HG03103 (cell line): Measurements from ENCODE around the gene HS3ST5.
"Not testable (repeated sequence)": the region's sequence is repeated elsewhere in the genome, so short reads cannot be mapped to it uniquely, and the experiment has no call there.

ENCODE experiments used
- ATAC-seq: cut with Tn5 transposase; IDR thresholded peaks from one replicate; pipeline ENCODE4 v1.9.1; 2021; ENCODE audit warnings: low read depth; ENCODE audit not compliant: unreplicated experiment

Gene HS3ST5

DNA sequence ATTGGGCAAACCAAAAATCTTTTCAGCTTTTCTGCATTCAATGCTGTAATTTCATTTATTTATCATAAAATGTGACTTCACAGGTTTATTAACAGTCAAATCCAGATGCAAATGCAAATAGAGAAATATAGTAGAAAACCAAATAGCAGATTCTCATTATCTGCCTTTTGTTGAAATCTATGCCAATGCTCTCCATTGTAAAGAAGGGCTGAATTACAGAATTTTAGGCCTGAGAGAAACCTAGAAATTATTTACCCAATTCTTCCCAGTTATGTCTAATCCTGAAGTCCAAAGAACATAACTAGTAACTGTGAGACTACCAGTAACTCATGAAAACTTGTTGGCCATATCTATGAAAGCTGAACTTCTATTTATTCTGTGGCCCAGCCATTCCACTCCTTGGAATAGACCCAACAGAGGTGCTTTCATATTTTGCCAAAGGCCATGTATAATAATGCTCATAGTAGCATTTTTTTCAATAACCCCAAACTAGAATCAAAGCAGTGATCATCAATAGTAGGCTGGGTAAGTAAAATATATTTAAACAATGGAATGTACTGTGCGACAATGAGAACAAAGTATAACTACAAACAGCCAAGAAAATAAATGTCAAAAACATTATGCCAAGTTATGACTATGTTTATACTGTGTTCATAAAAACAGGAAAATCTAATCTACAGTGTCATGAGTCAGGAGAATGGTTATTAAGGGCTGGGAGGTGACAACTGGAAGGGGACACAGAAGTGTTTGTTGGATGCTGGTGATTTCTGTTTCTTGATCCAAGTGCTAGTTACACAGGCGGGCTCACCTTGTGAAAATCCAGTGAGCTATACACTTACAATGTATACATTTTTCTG is 183.8 kb downstream of the HS3ST5 start:
- no peak for ATAC-seq

DNA sequence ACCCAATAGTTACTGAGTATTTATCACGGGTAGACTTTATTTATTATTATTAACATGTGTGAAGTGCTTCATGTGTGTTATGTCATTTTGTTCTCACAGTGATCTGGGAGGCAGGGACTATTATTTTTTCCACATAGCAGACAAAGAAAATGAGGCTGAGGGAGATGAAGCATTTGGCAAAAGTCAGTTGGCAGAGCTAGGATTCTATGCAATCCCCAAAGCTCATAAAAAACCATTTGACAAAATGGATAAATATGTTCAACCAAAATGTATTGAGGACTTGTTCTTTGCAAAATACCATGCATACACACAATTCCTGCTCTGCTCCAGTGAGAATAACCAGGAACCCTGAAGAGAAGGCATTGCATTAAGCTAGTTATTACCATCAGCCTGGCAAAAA is 184.4 kb downstream of the HS3ST5 start:
- no peak for ATAC-seq

- ATAC-seq = no peak
These were observed 185.0 kb downstream of the HS3ST5 start for GRCh38 chr6:114157848-114158247.

GRCh38 chr6:114155763-114156162 is 187.1 kb downstream of the HS3ST5 start:
- no peak for ATAC-seq

GRCh38 chr6:114154812-114155211 is 188.0 kb downstream of the HS3ST5 start:
- no peak for ATAC-seq

DNA sequence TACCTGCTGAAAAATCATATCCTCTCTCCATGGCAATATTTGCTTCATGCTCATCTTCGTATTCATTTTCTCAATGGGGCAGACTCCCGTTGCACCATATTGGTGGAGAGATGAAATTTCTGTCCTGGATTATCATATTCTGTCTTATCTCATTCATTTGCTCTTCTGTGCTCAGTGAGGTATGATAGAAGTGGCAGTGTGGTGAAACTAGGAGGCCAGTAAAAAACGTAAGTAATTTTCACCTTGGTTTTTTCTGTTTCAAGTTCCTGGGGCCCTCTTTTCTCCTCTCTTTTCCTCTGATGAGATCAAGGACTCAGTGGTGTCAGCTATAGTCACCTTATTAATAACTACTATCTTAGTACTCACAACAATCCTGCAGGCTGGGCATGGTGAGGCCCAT is 189.4 kb downstream of the HS3ST5 start:
- ATAC-seq = no peak

- ATAC-seq = no peak
These were observed 191.6 kb downstream of the HS3ST5 start for GRCh38 chr6:114151064-114151690.

DNA sequence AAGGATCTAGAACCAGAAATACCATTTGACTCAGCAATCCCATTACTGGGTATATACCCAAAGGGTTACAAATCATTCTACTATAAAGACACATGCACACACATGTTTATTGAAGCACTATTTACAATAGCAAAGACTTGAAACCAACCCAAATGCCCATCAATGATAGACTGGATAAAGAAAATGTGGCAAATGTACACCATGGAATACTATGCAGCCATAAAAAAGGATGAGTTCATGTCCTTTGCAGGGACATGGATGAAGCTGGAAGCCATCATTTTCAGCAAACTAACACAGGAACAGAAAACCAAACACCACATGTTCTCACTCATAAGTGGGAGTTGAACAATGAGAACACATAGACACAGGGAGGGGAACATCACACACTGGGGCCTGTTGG is 193.6 kb downstream of the HS3ST5 start:
- ATAC-seq = not testable (repeated sequence)

- ATAC-seq = no peak
These were observed 197.7 kb downstream of the HS3ST5 start for GRCh38 chr6:114144887-114145851.

- ATAC-seq = no peak
These were observed 200.6 kb downstream of the HS3ST5 start for GRCh38 chr6:114142258-114142657.

DNA sequence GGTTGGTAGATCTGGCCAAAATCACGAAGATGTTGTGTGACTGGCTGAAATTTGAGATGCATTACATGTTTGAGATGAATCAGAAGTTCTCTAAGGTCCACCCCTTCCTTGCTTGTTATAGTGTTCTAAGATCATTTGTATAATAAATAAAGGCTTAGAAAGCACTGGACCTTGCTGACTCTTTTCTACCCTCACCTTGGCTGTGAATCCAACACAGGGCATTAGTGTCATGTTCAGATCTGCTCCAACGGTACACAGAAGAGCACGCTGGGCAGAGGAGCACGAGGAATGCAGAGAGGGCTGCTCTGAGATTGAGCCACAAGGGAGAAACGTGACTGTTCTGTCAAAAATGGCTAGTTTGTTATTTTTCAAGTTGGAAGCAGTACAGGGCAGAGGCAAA is 202.4 kb downstream of the HS3ST5 start:
- ATAC-seq = no peak

GRCh38 chr6:114138577-114139248 is 204.1 kb downstream of the HS3ST5 start:
- ATAC-seq = no peak

GRCh38 chr6:114135363-114135971 is 207.4 kb downstream of the HS3ST5 start:
- no peak for ATAC-seq

GRCh38 chr6:114133816-114134215 is 209.0 kb downstream of the HS3ST5 start:
- ATAC-seq = no peak

DNA sequence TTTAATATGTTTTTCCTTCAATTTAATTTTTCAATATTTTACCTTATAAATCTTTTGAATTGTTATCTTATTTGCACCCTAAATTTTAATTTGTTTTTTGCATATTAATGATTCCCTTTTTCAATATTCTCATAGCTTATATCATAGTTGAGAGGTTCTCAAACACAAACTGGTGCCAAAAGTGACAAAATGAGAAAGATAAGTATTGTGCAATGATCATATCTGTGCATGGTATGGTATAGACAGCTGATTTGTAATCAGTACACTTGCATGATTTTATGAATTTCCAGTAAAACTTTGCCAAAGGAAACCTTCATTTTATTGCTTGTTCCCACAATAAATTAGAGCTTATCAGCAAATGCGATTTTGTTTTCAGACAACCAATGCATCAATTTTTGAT is 210.9 kb downstream of the HS3ST5 start:
- no peak for ATAC-seq

GRCh38 chr6:114125576-114125975 is 217.2 kb downstream of the HS3ST5 start:
- no peak for ATAC-seq

DNA sequence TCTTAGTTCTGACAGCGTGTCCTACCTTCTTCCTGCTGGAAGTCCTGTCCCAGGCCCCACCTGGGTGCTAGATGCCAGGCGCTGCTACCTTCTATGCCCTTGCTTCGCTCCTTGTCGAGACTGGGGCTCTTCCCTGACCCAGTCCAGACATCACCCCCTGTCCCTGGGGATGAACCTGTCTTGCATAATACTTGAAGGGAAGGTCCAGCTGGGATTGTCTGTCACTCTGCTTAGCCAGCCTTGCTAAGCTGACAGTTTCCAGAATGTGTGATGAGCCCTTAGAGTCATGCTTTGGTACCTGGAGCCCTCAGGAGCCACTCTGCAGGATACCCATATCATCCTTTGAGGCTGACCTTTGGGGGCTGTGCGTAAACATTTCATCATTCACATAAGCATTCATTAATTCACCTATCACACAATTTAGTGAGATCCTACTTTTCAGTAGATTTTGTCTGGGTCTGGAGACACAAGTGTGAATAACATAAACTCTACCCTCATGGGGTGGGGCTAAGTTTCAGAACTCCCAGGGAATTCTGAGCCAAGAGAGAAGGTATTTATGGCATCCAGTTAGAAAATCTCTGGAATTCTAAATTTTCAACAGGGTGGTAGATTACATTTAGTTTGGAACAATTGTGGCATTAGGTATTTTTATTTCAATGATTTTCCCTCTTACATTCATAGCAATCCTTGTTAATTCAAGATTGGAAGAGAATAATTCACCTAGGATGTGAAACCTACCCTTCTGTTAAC is 220.7 kb downstream of the HS3ST5 start:
- no peak for ATAC-seq

- no peak for ATAC-seq
These were observed 223.8 kb downstream of the HS3ST5 start for GRCh38 chr6:114119056-114119455.

- ATAC-seq = no peak
These were observed 227.2 kb downstream of the HS3ST5 start for GRCh38 chr6:114115652-114116051.
